SK-N-SH (cell line): ENCODE data around the gene PPP1R13L. TPM values are rescaled to one million over a fixed set of nuclear protein-coding genes. Genes with fewer than 3 reads are reported as not detected.

Experiments
- CTCF ChIA-PET: fragments of 300-600, 350-600 bp; formaldehyde crosslinking; extraction: SDS; loops from one replicate; lab custom pipeline; 2021; lab: Yijun Ruan, JAX
- POLR2A ChIA-PET: fragments of 350-600 bp; sonication (Branson Sonifier 250); formaldehyde crosslinking; extraction: SDS; loops from one replicate; lab custom pipeline; 2020; ENCODE audit warnings: antibody characterized with exemption, inconsistent platforms; lab: Yijun Ruan, JAX
- DNase-seq: peaks from one replicate; pipeline ENCODE4 v3.0.0; 2012
- H2AFZ ChIP-seq: fragments of 200-600 bp; sonication (generic); 2 replicates; pipeline ENCODE4 v1.8.1; 2016; ENCODE audit warnings: antibody characterized with exemption, mild to moderate bottlenecking, low read depth
- H3F3A ChIP-seq: fragments of 200-600 bp; sonication (generic); replicated peaks from 2 replicates; pipeline ENCODE3; 2016; ENCODE audit warnings: antibody characterized with exemption, mild to moderate bottlenecking; ENCODE audit not compliant: insufficient read depth
- H3K27ac ChIP-seq, 2 experiments: fragments of 200-500 bp in 1 of 2; fragments of 200-600 bp in 1 of 2; sonication (Bioruptor generic) in 1 of 2; sonication (generic), shearing (Covaris generic) in 1 of 2; 2 replicates each; pipeline versions ENCODE4 v1.5.1 to v1.6.1; 2014 to 2016; ENCODE audit warnings: low read depth in 2 of 2, inconsistent platforms in 1 of 2, low read length in 1 of 2, mild to moderate bottlenecking in 1 of 2, mixed read lengths in 1 of 2
- H3K27me3 ChIP-seq: fragments of 200-600 bp; sonication (generic), shearing (Covaris generic); 2 replicates; pipeline ENCODE4 v1.6.1; 2016; ENCODE audit warnings: mixed run types; ENCODE audit not compliant: insufficient read depth
- H3K36me3 ChIP-seq, 2 experiments: fragments of 200-500 bp in 1 of 2; fragments of 200-600 bp in 1 of 2; sonication (Bioruptor generic) in 1 of 2; sonication (generic) in 1 of 2; replicated peaks in 1 of 2; 2 replicates each; pipeline versions ENCODE3 to v1.5.1; 2014 to 2016; ENCODE audit warnings: low read length in 1 of 2, mild to moderate bottlenecking in 1 of 2; ENCODE audit not compliant: insufficient read depth in 2 of 2, control insufficient read depth in 1 of 2
- H3K4me1 ChIP-seq, 2 experiments: fragments of 200-500 bp in 1 of 2; fragments of 200-600 bp in 1 of 2; sonication (Bioruptor generic) in 1 of 2; sonication (generic), shearing (Covaris generic) in 1 of 2; 2 replicates each; pipeline versions ENCODE4 v1.5.1 to v1.6.1; 2014 to 2016; ENCODE audit warnings: low read depth in 1 of 2, low read length in 1 of 2, mixed run types in 1 of 2; ENCODE audit not compliant: insufficient read depth in 2 of 2, control insufficient read depth in 1 of 2
- H3K4me2 ChIP-seq: fragments of 200-600 bp; sonication (generic), shearing (Covaris generic); 2 replicates; pipeline ENCODE4 v1.6.1; 2017; ENCODE audit warnings: mixed run types
- H3K4me3 ChIP-seq, 2 experiments: fragments of 200-500 bp in 1 of 2; fragments of 200-600 bp in 1 of 2; sonication (Bioruptor generic) in 1 of 2; sonication (generic), shearing (Covaris generic) in 1 of 2; 2 replicates each; pipeline versions ENCODE4 v1.5.1 to v1.8.1; 2014 to 2016; ENCODE audit warnings: low read depth in 2 of 2, inconsistent platforms in 1 of 2, low read length in 1 of 2, mild to moderate bottlenecking in 1 of 2, mixed read lengths in 1 of 2, moderate library complexity in 1 of 2
- H3K79me2 ChIP-seq: fragments of 200-600 bp; sonication (generic); 2 replicates; pipeline ENCODE4 v1.8.1; 2017; ENCODE audit warnings: mild to moderate bottlenecking; ENCODE audit not compliant: insufficient read depth
- H3K9ac ChIP-seq: fragments of 200-600 bp; sonication (generic); 2 replicates; pipeline ENCODE4 v1.6.1; 2017; ENCODE audit warnings: mixed run types
- H3K9me2 ChIP-seq: fragments of 200-600 bp; sonication (generic); 2 replicates; pipeline ENCODE4 v1.6.1; 2017; ENCODE audit warnings: mixed run types
- H3K9me3 ChIP-seq: fragments of 200-600 bp; sonication (generic); 2 replicates; pipeline ENCODE4 v1.6.1; 2017; ENCODE audit warnings: mixed run types, mild to moderate bottlenecking, moderate library complexity
- H4K20me1 ChIP-seq: fragments of 200-600 bp; sonication (generic); 2 replicates; pipeline ENCODE4 v1.6.1; 2017; ENCODE audit warnings: mild to moderate bottlenecking, mixed run types; ENCODE audit not compliant: insufficient read depth
- ELF1 ChIP-seq: IDR thresholded peaks from 2 replicates; pipeline ENCODE4 v1.4.0; 2012
- EZH2phosphoT487 ChIP-seq: fragments of 200-600 bp; sonication (generic); IDR thresholded peaks from 2 replicates; pipeline ENCODE4 v1.6.1; 2017; ENCODE audit warnings: low read depth, mixed run types, mild to moderate bottlenecking, antibody characterized with exemption, moderate library complexity, borderline replicate concordance
- FOSL2 ChIP-seq: IDR thresholded peaks from 2 replicates; pipeline ENCODE4 v1.4.0; 2012; ENCODE audit warnings: low read depth, mild to moderate bottlenecking, moderate library complexity, borderline replicate concordance
- FOXJ3 ChIP-seq: sonication (generic); formaldehyde crosslinking; IDR thresholded peaks from 2 replicates; pipeline ENCODE4 v1.5.1; 2020; ENCODE audit warnings: mild to moderate bottlenecking, missing genetic modification reagents
- FOXM1 ChIP-seq: IDR thresholded peaks from 2 replicates; pipeline ENCODE4 v1.4.0; 2012; ENCODE audit warnings: low read depth, mild to moderate bottlenecking
- GATA2 ChIP-seq: sonication (generic); formaldehyde crosslinking; IDR thresholded peaks from 2 replicates; pipeline ENCODE4 v1.5.0; 2020; ENCODE audit warnings: mild to moderate bottlenecking, missing genetic modification reagents
- JUND ChIP-seq: IDR thresholded peaks from 2 replicates; pipeline ENCODE4 v1.4.0; 2012
- MAX ChIP-seq: IDR thresholded peaks from 2 replicates; pipeline ENCODE4 v1.4.0; 2012; ENCODE audit warnings: low read depth
- NFIC ChIP-seq: IDR thresholded peaks from 2 replicates; pipeline ENCODE4 v1.4.0; 2012; ENCODE audit warnings: borderline replicate concordance
- RAD21 ChIP-seq: IDR thresholded peaks from 2 replicates; pipeline ENCODE4 v1.6.1; 2012; ENCODE audit warnings: mild to moderate bottlenecking, low read length
- RXRA ChIP-seq: IDR thresholded peaks from 2 replicates; pipeline ENCODE4 v1.4.0; 2012; ENCODE audit warnings: low read depth, mild to moderate bottlenecking, borderline replicate concordance
- SIN3A ChIP-seq: IDR thresholded peaks from 2 replicates; pipeline ENCODE4 v1.6.1; 2012; ENCODE audit warnings: low read depth, mild to moderate bottlenecking, low read length, moderate library complexity, borderline replicate concordance
- TCF12 ChIP-seq: IDR thresholded peaks from 2 replicates; pipeline ENCODE4 v1.4.0; 2012
- TEAD4 ChIP-seq: IDR thresholded peaks from 2 replicates; pipeline ENCODE4 v1.4.0; 2012; ENCODE audit warnings: mild to moderate bottlenecking, borderline replicate concordance; ENCODE audit not compliant: insufficient read depth
- WGBS: methylation state at CpG from one replicate; pipeline ENCODE4 v1.1.6; 2017; ENCODE audit warnings: low lambda C conversion rate; 5-methylcytosine and 5-hydroxymethylcytosine counted together
- polyA plus RNA-seq, 3 experiments: library from polyadenylated mRNA; depleted of rRNA; stranded (reverse); fragments of >200 nt; gene quantifications; 2 replicates each; pipeline ENCODE4 v1.2.3, GENCODE V29; 2012
- TF ChIP-seq, protein P1 (sequence below): IDR thresholded peaks from 2 replicates; pipeline ENCODE4; 2012
- TF ChIP-seq, protein P2 (sequence below): IDR thresholded peaks from 2 replicates; pipeline ENCODE4 v1.4.0; 2012; ENCODE audit warnings: low read depth, borderline replicate concordance
- TF ChIP-seq, protein P3 (sequence below): fragments of 150-350 bp; IDR thresholded peaks from 2 replicates; pipeline ENCODE4 v1.6.1; 2016; ENCODE audit warnings: mild to moderate bottlenecking, low read depth, low read length
- TF ChIP-seq, protein P4 (sequence below): IDR thresholded peaks from 2 replicates; pipeline ENCODE4 v1.6.1; 2012; ENCODE audit warnings: mild to moderate bottlenecking, low read depth, low read length, moderate library complexity

The PPP1R13L gene
- polyA plus RNA-seq, 1 of the 3 experiments (the other 2 are of a cell fraction) = 18.0 TPM

- WGBS = 94% methylated on average over 7 of the region's 7 CpGs
- H3K27ac ChIP-seq = no peak overlapping the region
- H3K4me2 ChIP-seq = no peak overlapping the region
- peaks cover 20% of the 10 kb centered on the region for H3F3A ChIP-seq
- no peaks in the 10 kb centered on the region for H3K9me2 ChIP-seq
- no peak for DNase-seq
- H3K27me3 ChIP-seq = no peaks in the 10 kb centered on the region
- no peaks in the 10 kb centered on the region for H4K20me1 ChIP-seq
- peaks cover 5 to 20% of the 10 kb centered on the region in 2 experiments; a peak in 1 of 4 replicates for H3K4me1 ChIP-seq
- TF ChIP-seq FOXJ3 (CRISPR knock-in tag) = no peak
- TF ChIP-seq, protein P1, sequence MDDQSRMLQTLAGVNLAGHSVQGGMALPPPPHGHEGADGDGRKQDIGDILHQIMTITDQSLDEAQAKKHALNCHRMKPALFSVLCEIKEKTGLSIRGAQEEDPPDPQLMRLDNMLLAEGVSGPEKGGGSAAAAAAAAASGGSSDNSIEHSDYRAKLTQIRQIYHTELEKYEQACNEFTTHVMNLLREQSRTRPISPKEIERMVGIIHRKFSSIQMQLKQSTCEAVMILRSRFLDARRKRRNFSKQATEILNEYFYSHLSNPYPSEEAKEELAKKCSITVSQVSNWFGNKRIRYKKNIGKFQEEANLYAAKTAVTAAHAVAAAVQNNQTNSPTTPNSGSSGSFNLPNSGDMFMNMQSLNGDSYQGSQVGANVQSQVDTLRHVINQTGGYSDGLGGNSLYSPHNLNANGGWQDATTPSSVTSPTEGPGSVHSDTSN = no peak
- TF ChIP-seq FOSL2 = no peak
- no peak for TF ChIP-seq SIN3A
- TF ChIP-seq RXRA = no peak
- TF ChIP-seq MAX = no peak
- TF ChIP-seq EZH2phosphoT487 = no peak
- no peak for TF ChIP-seq GATA2 (CRISPR knock-in tag)
- TF ChIP-seq TCF12 = no peak
- TF ChIP-seq FOXM1 = no peak
- no peak for TF ChIP-seq TEAD4
- no peak for TF ChIP-seq ELF1
- TF ChIP-seq, all 33 proteins: peak for 0
- no peak overlapping the region for H3K4me3 ChIP-seq
- no peaks in the 10 kb centered on the region for H3K79me2 ChIP-seq
- H2AFZ ChIP-seq = no peak overlapping the region
- ChIA-PET CTCF (interaction anchor here (1.5 to 15.0 kb wide), 2 partner anchors 19 to 26 kb away, joined by 4 to 870 read pairs; partner anchors contain the start of gene FOSB), POLR2A (interaction anchor here (0.7 to 0.8 kb wide), 2 partner anchors 8 to 20 kb away, joined by 3 to 6 read pairs; no protein-coding TSS in a partner anchor)
- no peak overlapping the region for H3K9ac ChIP-seq
- no peaks in the 10 kb centered on the region for H3K9me3 ChIP-seq
- no peaks in the 10 kb centered on the region for H3K36me3 ChIP-seq
Observed at GRCh38 chr19:45446944-45447343, 42.1 kb upstream of the PPP1R13L start.

- H3K36me3 ChIP-seq = no peaks in the 10 kb centered on the region
- peak; percentile 42 for DNase-seq
- no peaks in the 10 kb centered on the region for H3K9me3 ChIP-seq
- H3F3A ChIP-seq = peaks cover 19% of the 10 kb centered on the region
- H3K4me1 ChIP-seq = peaks cover 5 to 16% of the 10 kb centered on the region in 2 experiments; a peak in 1 of 4 replicates
- no peak overlapping the region for H3K4me3 ChIP-seq
- no peaks in the 10 kb centered on the region for H3K79me2 ChIP-seq
- H4K20me1 ChIP-seq = no peaks in the 10 kb centered on the region
- no peak overlapping the region for H3K4me2 ChIP-seq
- CTCF ChIA-PET = interaction anchor here (1.5 to 15.0 kb wide), 2 partner anchors 18 to 27 kb away, joined by 4 to 870 read pairs; partner anchors contain the start of gene FOSB
- no peaks in the 10 kb centered on the region for H3K27me3 ChIP-seq
- POLR2A ChIA-PET = no interaction called here
- 71% methylated on average over 5 of the region's 6 CpGs for WGBS
- H3K9ac ChIP-seq = no peak overlapping the region
- H2AFZ ChIP-seq = no peak overlapping the region
- H3K9me2 ChIP-seq = no peaks in the 10 kb centered on the region
- H3K27ac ChIP-seq = no peak overlapping the region
- TF ChIP-seq, protein P2, sequence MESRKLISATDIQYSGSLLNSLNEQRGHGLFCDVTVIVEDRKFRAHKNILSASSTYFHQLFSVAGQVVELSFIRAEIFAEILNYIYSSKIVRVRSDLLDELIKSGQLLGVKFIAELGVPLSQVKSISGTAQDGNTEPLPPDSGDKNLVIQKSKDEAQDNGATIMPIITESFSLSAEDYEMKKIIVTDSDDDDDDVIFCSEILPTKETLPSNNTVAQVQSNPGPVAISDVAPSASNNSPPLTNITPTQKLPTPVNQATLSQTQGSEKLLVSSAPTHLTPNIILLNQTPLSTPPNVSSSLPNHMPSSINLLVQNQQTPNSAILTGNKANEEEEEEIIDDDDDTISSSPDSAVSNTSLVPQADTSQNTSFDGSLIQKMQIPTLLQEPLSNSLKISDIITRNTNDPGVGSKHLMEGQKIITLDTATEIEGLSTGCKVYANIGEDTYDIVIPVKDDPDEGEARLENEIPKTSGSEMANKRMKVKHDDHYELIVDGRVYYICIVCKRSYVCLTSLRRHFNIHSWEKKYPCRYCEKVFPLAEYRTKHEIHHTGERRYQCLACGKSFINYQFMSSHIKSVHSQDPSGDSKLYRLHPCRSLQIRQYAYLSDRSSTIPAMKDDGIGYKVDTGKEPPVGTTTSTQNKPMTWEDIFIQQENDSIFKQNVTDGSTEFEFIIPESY = no peak
- TF ChIP-seq, protein P1 = no peak
- TF ChIP-seq TEAD4 (no peak), NFIC (no peak), JUND (no peak), RXRA (no peak), SIN3A (no peak), RAD21 (peak; percentile 50)
- TF ChIP-seq, protein P3, sequence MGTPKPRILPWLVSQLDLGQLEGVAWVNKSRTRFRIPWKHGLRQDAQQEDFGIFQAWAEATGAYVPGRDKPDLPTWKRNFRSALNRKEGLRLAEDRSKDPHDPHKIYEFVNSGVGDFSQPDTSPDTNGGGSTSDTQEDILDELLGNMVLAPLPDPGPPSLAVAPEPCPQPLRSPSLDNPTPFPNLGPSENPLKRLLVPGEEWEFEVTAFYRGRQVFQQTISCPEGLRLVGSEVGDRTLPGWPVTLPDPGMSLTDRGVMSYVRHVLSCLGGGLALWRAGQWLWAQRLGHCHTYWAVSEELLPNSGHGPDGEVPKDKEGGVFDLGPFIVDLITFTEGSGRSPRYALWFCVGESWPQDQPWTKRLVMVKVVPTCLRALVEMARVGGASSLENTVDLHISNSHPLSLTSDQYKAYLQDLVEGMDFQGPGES = no peak
- TF ChIP-seq, protein P4, sequence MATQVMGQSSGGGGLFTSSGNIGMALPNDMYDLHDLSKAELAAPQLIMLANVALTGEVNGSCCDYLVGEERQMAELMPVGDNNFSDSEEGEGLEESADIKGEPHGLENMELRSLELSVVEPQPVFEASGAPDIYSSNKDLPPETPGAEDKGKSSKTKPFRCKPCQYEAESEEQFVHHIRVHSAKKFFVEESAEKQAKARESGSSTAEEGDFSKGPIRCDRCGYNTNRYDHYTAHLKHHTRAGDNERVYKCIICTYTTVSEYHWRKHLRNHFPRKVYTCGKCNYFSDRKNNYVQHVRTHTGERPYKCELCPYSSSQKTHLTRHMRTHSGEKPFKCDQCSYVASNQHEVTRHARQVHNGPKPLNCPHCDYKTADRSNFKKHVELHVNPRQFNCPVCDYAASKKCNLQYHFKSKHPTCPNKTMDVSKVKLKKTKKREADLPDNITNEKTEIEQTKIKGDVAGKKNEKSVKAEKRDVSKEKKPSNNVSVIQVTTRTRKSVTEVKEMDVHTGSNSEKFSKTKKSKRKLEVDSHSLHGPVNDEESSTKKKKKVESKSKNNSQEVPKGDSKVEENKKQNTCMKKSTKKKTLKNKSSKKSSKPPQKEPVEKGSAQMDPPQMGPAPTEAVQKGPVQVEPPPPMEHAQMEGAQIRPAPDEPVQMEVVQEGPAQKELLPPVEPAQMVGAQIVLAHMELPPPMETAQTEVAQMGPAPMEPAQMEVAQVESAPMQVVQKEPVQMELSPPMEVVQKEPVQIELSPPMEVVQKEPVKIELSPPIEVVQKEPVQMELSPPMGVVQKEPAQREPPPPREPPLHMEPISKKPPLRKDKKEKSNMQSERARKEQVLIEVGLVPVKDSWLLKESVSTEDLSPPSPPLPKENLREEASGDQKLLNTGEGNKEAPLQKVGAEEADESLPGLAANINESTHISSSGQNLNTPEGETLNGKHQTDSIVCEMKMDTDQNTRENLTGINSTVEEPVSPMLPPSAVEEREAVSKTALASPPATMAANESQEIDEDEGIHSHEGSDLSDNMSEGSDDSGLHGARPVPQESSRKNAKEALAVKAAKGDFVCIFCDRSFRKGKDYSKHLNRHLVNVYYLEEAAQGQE = no peak
Observed at GRCh38 chr19:45446295-45446694, 41.4 kb upstream of the PPP1R13L start.
